ENCODE measurements around the gene PRDM8.

Gene PRDM8

DNA sequence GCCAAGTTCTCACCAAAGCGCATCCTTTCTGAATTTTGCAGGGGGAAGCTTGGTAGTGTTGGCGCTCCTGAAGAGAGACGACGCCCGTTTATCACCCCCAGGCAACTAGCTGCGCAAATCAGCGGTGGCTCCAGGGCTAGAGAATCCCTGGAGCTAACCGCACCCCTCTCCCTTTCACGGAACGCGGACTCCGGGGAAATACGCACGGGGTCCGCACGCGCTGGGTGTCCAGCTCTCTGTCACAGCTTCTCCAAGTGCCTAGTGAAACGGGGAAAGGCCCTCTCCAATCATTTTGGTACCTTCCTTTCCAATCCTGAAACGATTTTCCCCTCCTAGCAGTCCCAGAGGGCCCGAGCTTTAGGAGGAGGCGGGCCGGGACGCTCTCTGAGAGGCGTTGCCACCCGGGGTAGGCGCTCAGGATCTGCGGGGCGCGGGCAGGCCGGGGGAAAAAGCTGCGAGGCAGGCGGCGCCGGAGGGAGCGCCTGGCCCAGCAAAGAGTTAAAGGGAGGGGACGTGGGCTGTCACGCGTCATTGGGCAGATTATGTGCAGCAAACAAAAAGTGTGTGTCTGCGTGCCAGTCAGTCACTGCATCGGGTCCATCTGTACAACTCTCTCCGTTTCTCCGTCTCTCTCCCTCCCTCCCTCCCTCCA lies at the start of gene PRDM8:
Gene PRDM8 (plus strand): TSS at position 582 of the 652 bp plus-strand sequence. CDS start 2,578 bp downstream, outside the sequence.
- Mint-ChIP-seq H3K36me3 (ENCODE audit: low read depth) (no peaks in the 10 kb centered on the region), H3K4me3 (peak within 1 kb of the TSS; percentile 52 to 60 (median 56)), H3K27me3 (ENCODE audit: low read depth) (peaks cover 100% of the 10 kb centered on the region)

DNA sequence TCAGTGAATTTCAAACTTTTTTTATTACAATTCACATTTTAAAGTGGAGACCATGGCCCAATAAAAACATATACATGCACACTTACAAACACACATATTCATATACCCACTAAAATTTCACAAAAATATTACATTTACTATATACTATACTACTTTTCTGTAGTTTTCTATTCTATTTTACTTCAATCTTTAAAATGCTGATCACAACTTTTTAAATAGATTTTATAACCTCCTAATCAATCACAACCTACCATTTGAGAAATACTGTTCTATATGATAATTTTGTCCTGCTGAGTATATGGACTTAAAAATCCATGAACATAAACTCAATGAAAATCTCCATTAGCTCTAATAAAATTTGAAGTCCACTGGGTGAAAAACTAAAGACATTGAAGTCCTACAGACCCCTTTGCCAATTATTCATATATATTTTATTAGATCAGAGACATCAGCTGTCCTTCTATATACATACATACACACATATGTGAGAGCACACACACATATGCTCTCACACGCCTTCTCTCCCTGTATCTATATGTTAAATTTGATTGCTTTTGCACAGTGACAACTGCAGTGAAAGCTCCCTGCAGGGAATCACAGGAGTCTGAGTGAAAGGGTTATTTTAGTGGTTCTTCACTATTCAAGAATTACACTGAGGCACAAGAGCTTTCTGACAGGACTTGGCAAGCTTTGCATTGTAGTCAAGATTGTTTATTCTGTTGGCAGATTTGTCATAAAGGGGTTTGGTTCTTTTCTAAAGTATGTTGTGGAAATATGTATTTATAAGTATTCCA lies 46.7 kb upstream of the PRDM8 start:
- H3K4me3 Mint-ChIP-seq: no peak overlapping the region
- peaks cover 7% of the 10 kb centered on the region for H3K4me1 Mint-ChIP-seq
- H3K27ac Mint-ChIP-seq: no peak overlapping the region
- TF ChIP-seq, protein P1, sequence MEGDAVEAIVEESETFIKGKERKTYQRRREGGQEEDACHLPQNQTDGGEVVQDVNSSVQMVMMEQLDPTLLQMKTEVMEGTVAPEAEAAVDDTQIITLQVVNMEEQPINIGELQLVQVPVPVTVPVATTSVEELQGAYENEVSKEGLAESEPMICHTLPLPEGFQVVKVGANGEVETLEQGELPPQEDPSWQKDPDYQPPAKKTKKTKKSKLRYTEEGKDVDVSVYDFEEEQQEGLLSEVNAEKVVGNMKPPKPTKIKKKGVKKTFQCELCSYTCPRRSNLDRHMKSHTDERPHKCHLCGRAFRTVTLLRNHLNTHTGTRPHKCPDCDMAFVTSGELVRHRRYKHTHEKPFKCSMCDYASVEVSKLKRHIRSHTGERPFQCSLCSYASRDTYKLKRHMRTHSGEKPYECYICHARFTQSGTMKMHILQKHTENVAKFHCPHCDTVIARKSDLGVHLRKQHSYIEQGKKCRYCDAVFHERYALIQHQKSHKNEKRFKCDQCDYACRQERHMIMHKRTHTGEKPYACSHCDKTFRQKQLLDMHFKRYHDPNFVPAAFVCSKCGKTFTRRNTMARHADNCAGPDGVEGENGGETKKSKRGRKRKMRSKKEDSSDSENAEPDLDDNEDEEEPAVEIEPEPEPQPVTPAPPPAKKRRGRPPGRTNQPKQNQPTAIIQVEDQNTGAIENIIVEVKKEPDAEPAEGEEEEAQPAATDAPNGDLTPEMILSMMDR (IDR thresholded peaks at IDR 0.05; ENCODE audit: unreplicated experiment in 3 of 3): no peak
- H3K36me3 Mint-ChIP-seq (ENCODE audit: low read depth): no peaks in the 10 kb centered on the region
- no peaks in the 10 kb centered on the region for H3K9me3 Mint-ChIP-seq
- H3K27me3 Mint-ChIP-seq (ENCODE audit: low read depth): no peaks in the 10 kb centered on the region

More for the DNA sequence above, at the start of gene PRDM8:
- TF ChIP-seq, protein P1 (IDR thresholded peaks at IDR 0.05; ENCODE audit: unreplicated experiment in 3 of 3): no peak
- H3K4me1 Mint-ChIP-seq: peaks cover 27% of the 10 kb centered on the region
- no peak within 1 kb of the TSS for H3K27ac Mint-ChIP-seq
- H3K9me3 Mint-ChIP-seq: no peaks in the 10 kb centered on the region

DNA sequence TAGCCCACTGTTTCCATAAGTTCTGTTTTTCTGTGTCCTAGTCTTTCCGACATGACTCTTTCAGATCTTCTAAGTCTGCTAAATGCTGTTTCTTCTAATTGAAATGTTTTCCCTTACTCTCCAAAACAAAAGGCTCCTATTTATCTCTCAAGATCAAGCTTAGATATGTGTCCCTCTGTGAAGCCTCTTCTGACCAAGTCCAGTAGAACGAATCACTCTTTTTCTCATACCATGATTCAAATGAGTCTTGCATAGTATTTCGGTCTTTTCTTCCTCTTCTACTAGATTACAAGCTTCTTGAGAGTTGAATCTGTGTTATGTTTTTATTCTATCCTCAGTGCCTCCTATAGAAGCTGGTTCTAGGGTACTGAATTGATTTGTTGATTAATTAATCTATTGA lies 45.3 kb upstream of the PRDM8 start:
- peaks cover 7% of the 10 kb centered on the region for H3K4me1 Mint-ChIP-seq
- H3K9me3 Mint-ChIP-seq: no peaks in the 10 kb centered on the region
- H3K4me3 Mint-ChIP-seq: no peak overlapping the region
- H3K27ac Mint-ChIP-seq: no peak overlapping the region
- no peaks in the 10 kb centered on the region for H3K36me3 Mint-ChIP-seq (ENCODE audit: low read depth)
- TF ChIP-seq, protein P1 (IDR thresholded peaks at IDR 0.05; ENCODE audit: unreplicated experiment in 3 of 3): no peak
- H3K27me3 Mint-ChIP-seq (ENCODE audit: low read depth): no peaks in the 10 kb centered on the region

DNA sequence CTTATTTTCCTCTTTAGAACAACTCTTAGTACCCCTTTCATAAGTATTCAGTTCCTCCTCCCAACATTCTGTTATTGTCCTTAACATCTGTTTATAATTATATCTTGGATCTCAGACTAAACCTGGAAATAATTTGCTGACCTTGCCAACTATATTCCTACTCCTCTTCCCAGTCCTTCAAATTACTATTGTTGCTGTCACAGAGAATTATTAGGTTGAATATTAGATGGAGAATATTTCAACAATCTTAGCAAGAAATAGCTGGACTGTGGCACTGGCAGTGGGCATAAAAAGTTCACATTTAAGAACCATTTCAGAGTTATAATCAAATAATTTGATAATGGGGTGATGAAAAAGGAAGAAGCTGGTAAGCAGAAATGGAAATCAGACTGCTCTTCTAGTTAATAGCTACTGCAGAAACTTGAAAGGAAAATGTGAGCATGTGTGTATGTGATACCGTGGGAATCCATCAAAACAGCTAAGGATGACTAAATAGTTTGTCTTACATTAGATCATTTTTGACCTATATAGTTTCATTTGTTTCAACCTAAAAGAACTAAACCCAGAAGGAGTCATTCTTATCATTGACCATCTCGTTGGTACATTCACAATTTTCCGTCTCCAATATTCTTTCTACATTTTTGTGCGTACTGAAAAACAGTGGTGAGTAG lies 43.3 kb upstream of the PRDM8 start:
- TF ChIP-seq, protein P1 (IDR thresholded peaks at IDR 0.05; ENCODE audit: unreplicated experiment in 3 of 3): no peak
- Mint-ChIP-seq H3K4me1 (peaks cover 7% of the 10 kb centered on the region), H3K27ac (no peak overlapping the region), H3K36me3 (ENCODE audit: low read depth) (no peaks in the 10 kb centered on the region), H3K27me3 (ENCODE audit: low read depth) (no peaks in the 10 kb centered on the region), H3K9me3 (peaks cover 6% of the 10 kb centered on the region), H3K4me3 (no peak overlapping the region)

DNA sequence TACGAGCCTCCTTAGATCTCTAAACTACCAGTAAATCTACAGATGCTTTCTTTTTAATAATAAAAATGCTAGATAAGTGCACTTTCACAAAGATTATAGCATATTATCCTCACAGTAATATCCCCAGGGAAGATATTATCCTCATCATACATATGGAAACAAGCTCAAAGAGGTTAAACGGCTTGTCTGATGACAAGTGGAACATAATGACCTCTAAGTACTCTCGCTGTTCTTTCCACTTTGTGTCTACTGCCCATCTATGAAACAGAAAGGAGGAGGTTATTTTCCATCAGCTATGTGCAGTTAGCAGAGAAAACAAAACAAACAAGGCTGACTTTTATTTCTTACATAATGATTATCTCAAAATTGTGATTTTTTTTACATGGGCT lies 42.8 kb upstream of the PRDM8 start:
- no peak overlapping the region for H3K27ac Mint-ChIP-seq

More for the DNA sequence above, 42.8 kb upstream of the PRDM8 start:
- H3K4me1 Mint-ChIP-seq: peaks cover 7% of the 10 kb centered on the region
- H3K4me3 Mint-ChIP-seq: no peak overlapping the region
- H3K9me3 Mint-ChIP-seq: peaks cover 7% of the 10 kb centered on the region
- H3K27me3 Mint-ChIP-seq (ENCODE audit: low read depth): no peaks in the 10 kb centered on the region
- TF ChIP-seq, protein P1 (IDR thresholded peaks at IDR 0.05; ENCODE audit: unreplicated experiment in 3 of 3): no peak
- H3K36me3 Mint-ChIP-seq (ENCODE audit: low read depth): no peaks in the 10 kb centered on the region

Measured in nephron (organoid).